Stimulated activated CD4-positive, alpha-beta T cell treated with anti-CD3 and anti-CD28 coated beads, Interleukin-1b, Interleukin-23, amount 100 ng/mL, for 4 hours (primary cell): ENCODE results near the gene FHIP1A.

Experiments
- DNase-seq, 2 donors: peaks; one replicate each; pipeline ENCODE4 v3.0.0-alpha.2; 2020; ENCODE audit warnings: low read depth in 2 of 2

FHIP1A gene

DNA sequence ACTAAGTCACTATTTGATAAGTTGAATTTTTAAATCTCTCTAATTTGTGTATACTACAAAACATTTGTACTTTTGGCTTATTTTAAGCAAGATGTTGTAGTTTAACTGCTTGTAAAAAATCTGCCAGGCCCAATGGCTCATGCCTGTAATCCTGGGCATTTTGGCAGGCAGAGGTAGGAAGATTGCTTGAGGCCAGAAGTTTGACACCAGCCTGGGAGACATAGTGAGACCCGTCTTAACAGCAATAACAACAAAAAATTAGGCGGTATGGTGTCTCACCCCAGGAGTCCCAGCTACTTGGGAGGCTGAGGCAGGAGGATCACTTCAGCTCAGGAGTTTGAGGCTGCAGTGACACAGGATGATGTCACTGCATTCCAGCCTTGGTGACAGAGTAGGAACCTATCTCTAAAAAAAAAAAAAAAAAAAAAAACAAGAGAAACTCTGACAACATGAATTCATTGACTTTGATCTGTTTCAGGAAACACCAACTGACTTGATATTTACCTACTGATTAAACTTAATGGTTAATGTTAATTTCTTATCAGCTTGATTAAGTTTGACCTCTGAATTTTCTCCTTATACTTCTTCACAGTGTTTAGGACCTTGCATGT, 8.9 kb downstream of the FHIP1A start:
- DNase-seq, result no peak

DNA sequence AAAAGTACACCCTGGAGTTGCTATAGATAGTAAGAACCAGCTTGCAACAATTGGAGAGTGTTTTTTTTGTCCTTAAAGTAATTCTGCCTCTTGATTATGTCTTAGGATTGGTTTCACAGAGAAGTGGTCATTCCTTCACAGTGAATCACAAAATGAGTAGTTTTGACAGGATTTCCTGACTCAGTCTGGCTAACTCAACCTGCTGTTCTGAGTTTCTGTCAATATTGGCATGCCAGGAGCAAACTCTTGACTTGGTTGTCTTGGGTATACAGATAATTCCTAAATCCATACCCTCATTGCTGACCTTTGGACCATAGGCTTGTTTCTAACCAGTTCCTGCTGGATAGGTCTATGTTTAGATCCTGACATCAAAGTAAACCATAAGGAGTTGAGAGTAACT, 9.4 kb downstream of the FHIP1A start:
- DNase-seq, result no peak

DNA sequence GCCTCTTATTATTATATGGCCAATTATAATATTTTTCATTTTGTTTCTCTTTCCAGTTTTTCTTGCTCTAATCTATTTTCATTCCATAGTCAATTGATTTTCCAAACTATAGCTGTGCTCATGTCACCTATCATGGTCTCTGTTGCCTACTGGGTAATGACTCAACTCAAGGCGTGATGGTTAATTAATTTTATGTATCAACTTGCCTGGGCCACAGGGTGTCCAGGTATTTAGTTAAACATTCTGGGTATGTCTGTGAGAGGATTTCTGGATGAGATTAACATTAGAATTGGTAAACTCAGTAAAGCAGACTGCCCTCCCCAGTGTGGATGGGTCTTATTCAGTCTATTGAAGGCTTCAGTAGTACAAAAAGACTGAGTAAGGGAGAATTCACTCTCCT, 9.9 kb downstream of the FHIP1A start:
- no peak for DNase-seq

DNA sequence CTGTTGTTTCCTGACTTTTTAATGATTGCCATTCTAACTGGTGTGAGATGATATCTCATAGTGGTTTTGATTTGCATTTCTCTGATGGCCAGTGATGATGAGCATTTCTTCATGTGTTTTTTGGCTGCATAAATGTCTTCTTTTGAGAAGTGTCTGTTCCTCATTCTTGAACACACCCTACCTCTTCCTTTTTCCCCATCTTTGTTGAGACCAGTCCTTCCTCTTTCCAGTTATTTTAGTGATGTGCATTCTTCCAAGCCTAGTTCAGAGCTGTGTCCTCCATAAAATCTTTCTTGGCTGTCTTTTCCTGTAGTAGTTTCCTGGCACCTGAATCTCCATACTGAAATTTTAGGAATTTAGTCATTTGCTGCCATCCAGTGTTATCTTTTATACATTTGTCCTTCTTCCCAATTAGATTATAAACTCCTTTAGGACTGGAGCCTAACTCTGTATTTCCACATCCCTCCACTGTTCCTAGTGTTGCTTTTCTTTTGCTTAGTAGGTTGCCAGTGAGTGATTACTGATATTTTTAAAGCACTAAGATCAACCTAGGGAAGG, 11.4 kb downstream of the FHIP1A start:
- no peak for DNase-seq

DNA sequence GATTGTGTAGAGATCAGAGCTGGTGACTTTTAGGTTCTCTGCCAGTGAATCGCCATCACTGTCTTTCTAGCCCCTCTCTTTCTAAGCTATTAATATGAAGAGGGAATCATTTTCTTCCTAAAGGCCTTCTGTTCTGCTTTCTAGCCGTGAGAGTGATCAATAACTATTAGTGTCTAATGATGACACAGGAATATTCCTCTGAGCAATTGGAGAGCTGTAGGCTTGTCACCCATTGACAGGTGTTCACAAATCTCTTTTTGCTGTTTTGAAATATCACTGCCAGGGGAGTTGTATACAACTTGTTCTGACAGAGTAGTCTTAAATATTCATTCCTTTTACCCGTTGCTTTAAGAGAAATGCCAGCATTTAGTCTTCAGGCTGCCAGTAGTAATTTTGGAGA, 13.9 kb downstream of the FHIP1A start:
- DNase-seq, result no peak

DNA sequence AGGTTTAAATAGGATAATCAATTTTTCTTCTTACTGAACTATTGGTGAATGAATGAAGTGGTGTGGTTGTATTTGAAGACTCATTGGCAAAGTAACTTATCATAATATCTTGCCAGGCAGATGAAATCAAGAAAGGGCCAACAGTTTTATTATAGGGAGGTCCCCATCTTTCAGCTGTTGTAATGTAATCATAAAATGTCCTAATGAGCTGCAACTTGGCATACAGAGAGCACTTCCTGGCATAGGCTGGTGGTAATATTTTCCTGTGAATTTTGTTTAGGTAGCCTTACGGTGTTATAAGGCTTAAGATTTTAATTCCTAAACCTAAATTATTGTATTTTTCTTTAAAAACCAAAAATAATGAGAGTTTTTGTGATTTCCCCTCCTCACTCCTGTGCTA, 17.5 kb downstream of the FHIP1A start:
- no peak for DNase-seq

DNA sequence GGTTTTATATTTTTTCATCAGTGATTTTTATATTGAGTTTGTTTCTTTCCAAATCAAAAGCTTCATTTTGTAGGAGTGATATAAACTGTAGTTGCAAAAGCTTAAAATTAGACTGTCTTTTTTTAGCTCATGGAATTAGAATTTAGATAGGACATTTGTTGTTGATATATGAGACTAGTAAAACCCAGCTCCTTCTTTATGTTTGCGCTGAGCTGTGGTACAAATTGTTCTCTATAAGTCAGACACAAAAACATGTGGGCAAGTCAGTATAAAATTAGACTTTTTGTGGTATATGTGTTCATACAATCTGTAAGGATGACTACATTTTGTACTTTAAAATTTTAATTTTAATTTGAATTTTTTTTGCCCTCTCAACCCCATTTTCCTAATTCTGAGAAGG, 18.3 kb downstream of the FHIP1A start:
- DNase-seq, result no peak

DNA sequence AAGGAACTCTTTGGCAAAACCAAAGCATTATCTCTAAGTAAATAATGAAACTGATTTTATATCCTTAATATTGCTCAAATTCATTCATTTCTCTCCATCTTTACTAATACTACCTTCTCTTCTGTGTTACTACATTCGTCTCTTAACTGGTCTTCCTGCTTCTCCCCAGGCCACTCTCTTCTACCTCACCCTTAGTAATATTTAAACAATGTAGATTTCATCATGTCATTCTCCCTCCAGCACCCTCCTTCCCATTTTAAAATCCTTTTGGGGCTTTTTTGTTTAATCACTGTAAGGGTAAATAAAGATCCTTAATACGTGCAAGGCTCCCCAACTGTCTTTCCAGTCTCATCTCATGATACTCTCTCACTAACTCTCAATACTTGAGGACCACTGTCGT, 19.4 kb downstream of the FHIP1A start:
- DNase-seq, result no peak

DNA sequence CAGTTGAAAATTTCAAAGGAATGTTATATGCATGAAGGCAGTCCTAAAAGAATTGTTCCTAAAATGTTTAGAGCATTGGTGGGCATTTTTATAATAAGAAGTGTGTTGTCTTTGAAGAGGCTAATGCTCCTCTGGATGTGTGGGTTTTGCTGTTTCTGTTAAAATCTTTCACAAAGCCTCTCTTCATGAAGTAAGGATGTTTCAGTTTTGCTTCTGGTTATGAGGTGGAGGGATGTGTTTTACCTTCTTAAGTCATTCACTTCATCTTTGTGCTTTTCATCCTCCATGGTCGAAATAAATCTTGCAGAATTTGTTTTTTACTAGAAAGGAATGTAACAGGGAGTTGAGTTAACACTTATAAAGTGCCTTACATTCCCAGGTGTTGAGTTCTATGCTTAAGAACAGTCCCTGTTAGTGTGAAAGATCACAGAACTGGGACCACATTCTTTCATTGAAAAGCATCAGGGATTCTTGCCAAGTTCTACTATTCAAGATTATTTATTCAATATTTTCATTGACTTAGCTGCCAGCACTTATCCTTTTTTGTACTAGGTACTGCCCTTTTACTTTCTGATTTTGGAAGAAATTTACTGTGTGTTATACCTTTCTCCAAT, 21.1 kb downstream of the FHIP1A start:
- DNase-seq, result no peak

DNA sequence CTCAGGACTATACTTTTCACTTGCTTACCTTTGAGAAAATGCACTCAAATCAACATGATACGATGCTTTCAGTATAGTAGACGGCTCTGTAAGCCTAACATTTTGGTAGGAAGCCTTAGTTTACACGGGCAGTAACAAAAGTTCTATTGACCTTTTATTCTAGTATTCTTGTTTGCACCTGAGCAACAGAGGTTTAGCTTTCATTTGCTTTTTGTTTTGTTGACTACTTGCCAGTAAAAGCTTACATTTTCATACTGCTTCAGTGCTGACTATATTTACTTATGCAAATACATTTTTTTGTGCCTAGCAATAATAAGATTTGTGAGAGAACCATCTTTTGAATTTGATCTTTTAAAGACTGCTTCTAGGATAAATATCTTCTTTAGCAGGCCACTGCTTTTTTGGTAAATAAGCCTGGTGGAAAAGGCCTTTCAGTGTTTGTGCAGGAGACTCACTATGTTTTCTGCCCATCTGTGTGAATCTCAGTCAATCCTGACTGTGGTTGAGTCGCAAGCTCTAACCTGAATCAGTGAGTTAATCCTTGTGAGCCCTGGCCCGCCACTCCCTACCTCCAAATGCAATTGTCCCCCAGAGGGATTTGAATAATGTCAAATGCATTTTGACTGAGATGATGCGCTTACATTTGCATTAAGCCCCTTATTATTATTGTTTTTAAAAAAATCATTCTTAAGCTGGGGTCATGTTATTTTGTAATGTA, 21.9 kb downstream of the FHIP1A start:
- no peak for DNase-seq

DNA sequence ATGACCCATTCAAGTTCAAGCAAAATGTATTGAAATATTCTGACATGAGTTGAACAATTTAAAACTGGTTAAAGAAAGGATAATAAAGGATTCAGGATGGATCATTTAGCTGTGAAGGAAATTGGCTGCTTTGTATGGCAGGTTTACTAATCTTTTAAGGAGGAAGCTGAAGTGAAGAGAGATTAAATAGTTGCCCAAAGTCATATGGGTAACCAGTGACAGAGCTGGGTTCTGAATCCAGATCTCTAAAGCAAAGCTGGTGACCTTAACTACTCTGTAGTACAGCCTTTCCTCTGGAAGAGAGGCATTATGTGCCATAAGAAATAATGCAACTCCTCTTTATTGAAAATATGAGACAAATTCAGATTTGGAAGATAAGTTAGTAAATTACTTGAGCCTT, 22.8 kb downstream of the FHIP1A start:
- no peak for DNase-seq

DNA sequence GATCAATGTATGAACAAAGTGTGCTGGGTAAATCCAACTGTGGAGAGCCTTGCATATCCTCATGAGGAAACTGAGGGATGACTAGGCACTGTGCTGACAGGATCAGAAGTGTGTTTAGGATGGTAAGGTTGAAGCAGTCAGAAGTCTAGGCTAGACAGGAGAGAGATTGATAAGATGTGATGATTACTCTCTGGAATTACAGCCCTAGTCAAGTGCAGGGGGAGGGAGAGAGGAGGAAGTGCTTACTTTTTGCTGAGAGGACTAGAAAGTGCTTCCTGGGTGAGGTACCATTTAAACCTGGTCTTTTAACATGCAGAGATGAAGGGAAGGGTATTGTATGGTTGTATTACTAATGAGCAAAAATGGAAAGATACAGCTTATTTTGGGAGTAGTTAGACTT, 23.7 kb downstream of the FHIP1A start:
- no peak for DNase-seq

DNA sequence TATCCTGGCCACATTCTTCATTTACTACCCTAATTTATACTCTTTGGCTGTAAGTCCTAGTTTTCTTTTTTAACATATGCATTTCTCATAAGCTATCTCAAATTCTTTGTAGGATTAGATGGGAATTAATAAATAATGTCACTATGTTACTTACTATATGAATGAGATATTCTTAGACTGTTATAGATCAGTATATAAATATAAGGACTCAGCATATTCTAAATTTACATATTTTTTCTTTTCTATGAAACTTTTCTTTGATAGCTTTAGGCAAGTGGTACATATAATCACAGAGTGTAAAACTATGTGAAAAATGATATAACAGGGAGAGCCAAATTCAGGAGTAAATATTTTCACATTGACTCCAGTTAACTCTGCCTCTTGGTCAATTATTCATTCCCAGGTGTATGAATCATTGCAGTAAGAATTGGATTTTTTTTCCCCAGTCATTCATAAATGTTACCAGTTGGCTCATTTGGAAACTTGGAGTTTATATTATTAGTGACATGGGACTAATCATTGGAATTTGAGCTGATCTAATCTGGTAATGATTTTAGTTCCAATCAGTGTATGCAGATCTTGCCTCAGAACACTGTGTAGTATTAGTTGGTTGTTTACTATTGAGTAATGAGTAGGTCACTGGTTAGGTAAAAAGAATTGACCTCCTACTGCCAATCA, 25.3 kb downstream of the FHIP1A start:
- DNase-seq, result no peak

DNA sequence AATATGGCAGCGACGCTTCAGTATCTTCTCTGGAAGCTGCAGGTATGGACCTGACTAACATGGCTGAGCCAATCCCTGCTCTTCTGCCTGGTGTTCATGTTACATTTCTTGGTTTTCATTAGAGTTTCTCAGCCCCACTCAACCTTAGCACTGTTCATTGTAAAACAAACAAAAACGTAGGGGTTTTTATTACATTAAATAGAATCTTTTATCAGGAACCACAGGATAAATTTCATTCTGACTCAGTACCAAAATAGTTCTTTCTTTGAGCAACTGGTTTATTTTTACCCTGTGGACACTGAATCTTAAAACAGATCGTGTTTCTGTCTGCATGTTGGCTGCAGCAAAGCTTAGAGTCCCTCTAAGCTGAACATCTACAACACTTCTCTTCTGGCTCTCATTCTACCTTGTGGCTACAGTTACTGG, 27.1 kb downstream of the FHIP1A start:
- DNase-seq, result no peak

DNA sequence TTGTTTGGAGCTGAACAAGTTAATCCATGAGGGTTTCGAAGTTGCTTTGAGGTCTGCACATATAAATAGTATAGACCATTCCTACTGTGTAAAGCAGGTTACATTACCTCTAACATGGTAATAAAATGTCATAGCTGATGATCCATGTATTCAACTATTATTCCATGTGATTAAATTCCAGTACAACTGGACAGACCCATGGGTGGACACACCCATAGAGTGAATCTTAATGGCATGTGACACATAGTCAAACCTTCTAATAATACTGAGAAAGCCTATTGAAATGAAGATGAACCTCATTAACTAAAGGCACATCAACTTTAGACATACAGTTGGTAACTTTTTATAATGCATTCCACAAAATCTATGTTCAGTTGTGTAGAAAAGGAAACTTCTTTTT, 28.5 kb downstream of the FHIP1A start:
- no peak for DNase-seq

DNA sequence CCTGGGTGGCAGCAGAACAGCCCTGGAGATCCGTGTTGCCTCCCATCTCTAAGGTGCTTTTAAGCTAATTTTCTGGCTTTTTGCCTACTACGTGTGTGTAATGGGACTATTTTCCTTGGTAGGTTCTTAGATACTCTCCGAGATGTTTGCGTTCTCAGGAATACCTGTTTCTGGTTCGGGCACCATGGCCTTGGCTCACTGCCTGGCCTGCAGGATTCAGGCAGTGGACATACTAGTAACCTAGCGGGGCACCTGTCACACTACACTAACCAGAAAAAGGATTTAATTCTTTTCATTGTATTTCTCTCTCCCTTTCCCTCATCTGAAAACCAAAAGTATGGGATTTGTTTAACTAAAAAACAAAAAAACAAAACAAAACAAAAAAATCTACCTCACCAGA, 29.2 kb downstream of the FHIP1A start:
- no peak for DNase-seq

DNA sequence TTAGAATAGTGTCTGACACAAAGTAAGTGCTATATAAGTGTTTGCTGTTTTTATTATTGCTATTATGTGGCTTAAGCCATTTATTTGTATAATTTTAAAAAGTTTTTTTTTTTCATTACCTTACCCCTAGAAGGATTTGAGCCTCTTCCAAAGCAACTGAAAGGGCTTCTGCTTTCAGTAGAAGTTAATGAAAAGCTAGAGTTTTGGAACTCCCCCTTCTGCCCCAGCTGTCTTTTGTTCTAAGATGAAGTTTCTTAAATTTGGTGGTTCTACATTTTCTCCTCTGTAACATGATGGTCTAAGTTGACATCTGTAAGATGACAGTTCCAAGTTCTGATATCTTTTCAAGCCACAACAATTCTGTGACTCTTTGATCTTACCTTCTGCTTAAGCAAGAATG, 30.3 kb downstream of the FHIP1A start:
- no peak for DNase-seq

DNA sequence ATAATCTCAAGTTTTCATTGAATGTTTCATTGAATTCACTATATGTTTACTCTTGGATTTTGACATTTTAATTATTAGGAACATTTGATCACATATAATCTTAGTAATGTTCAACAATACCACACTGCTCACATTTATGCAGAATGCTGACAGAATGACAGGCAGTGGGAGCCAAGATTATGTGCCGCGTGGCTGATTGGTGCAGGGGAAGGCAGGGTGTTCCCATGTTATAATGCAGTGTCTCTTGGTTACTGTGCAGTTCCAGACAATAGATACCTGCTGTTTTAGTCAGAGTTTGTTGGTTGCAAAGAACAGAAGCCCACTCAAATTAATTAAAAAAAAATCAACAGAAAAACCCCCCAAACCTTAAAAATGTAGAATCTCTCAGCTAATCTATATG, 33.0 kb downstream of the FHIP1A start:
- DNase-seq, result no peak

DNA sequence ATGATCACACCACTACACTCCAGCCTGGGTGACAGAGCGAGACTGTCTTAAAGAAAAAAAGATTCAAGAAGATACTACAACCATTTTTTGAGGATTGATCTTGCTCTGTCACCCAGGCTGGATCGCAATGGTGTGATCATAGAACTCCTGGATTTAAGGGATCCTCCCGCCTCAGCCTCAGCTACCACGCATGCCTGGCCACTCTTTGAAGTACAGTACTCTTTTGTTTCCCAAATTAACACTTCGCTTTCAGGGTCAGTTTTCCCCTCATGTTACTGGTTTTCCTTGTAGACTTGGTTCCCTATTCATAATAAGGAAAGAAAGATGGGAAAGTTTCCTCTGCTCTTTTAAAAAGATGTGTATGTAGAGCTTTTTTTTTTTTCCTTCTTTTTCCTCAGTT, 34.3 kb downstream of the FHIP1A start:
- no peak for DNase-seq

DNA sequence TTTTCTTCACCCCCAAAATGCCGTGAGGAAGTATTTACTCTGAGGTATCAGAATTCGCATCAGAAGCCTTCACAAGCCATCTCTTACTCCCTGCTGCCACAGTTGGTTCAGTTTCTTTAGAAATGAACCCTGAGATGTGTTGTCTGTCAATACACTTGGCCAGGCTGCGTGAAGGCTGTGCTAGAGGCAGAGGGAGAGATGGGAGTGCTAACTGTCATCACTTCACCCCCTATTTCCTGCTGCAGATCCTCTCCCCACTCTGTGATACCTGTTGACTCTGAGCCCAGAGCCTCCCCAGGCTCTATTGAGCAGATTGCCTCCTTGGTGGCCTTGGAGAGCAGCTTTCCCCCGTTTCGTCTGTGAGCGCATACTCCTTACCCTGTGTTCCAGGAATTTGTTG, 34.8 kb downstream of the FHIP1A start:
- no peak for DNase-seq

DNA sequence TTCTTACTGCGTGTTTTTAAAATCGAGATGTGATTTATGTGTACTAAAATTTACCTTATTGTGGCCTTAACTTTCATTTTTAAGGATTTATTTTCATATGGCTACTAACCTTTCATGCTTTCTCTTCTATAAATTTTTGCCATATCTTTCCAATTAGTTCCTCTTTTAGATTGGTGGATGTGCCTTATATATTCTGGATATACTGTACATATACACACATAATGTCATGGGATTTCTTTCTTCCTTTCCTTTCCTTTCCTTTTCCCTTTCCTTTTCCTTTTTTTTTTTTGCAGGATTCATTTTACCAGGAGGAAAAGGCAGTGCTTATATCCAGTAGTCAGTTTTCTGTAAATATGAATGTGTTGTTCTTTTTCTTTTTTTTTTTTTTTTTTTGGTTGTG, 37.2 kb downstream of the FHIP1A start:
- DNase-seq, result no peak

DNA sequence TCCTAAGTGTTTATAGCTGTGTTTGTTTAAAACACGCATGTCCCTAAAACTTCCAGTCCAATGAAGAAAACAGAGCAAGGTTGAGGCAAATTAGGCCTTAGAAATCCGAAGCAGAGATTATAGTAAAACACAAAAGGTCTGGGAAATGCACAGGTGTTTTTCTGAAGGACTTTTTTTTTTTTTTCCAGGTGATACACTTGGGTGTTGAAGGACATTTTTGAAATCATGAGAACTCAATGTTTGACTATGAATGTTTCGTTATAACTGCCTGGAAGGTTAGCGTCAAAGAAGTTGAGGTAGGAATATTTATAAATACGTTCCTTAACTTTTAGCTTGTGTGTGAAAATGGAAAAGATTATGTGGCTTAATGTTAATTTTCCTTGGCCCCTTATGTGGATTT, 45.5 kb downstream of the FHIP1A start:
- no peak for DNase-seq

DNA sequence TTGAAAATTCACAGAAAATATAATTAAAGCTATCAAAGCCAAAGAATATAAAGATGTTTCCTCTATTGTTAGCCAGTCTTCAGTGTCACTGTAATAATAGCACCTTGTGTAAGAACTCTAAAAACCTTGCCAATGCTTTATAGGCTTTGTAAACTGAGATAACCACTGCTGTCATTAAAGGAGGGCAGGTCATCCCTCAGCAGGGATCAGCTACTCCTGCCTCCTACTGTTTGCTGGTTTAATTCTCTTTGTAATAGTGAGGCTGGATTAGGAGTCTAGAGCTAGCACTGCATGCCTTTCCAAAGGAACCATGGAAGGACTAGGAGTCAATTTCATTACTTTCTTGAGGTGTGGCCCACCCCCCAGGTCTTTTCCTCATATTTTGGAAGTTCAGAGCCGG, 46.2 kb downstream of the FHIP1A start:
- no peak for DNase-seq
